ES-I3 (cell line): ENCODE results near the gene TSPAN14.
A peak's percentile ranks its signal among the peaks of the same experiment; 100 is the strongest.
"Not testable (repeated sequence)": the region's sequence is repeated elsewhere in the genome, so short reads cannot be mapped to it uniquely, and the experiment has no call there.

Experiments used
- H3K36me3 ChIP-seq: 2 replicates; pipeline ENCODE4 v1.6.1; 2013; ENCODE audit warnings: mild to moderate bottlenecking, low read length, control low read depth, moderate library complexity; ENCODE audit not compliant: insufficient read depth
- H3K4me1 ChIP-seq: 2 replicates; pipeline ENCODE4 v1.6.1; 2013; ENCODE audit warnings: mild to moderate bottlenecking, control low read depth, low read length; ENCODE audit not compliant: insufficient read depth
- H3K9ac ChIP-seq: 2 replicates; pipeline ENCODE4 v1.6.1; 2013; ENCODE audit warnings: low read depth, mild to moderate bottlenecking, low read length, moderate library complexity
- H3K9me3 ChIP-seq: 2 replicates; pipeline ENCODE4 v1.6.1; 2013; ENCODE audit warnings: mild to moderate bottlenecking, low read length, moderate library complexity; ENCODE audit not compliant: control insufficient read depth, insufficient read depth

TSPAN14 gene

GRCh38 chr10:80530251-80530650 lies 76.1 kb downstream of the TSPAN14 start:
- Histone ChIP-seq H3K36me3 (no peaks in the 10 kb centered on the region), H3K9ac (no peak overlapping the region), H3K9me3 (no peaks in the 10 kb centered on the region), H3K4me1 (no peaks in the 10 kb centered on the region)

- Histone ChIP-seq H3K4me1 (no peaks in the 10 kb centered on the region), H3K36me3 (no peaks in the 10 kb centered on the region), H3K9ac (no peak overlapping the region), H3K9me3 (no peaks in the 10 kb centered on the region)
These were observed 76.7 kb downstream of the TSPAN14 start for GRCh38 chr10:80530816-80531215.

GRCh38 chr10:80532571-80532970 lies 78.5 kb downstream of the TSPAN14 start:
- no peaks in the 10 kb centered on the region for H3K9me3 ChIP-seq
- no peaks in the 10 kb centered on the region for H3K36me3 ChIP-seq
- H3K4me1 ChIP-seq, result no peaks in the 10 kb centered on the region
- H3K9ac ChIP-seq, result no peak overlapping the region

- H3K4me1 ChIP-seq, H3K36me3 ChIP-seq, H3K9ac ChIP-seq, H3K9me3 ChIP-seq: not testable (repeated sequence)
These were observed 79.9 kb downstream of the TSPAN14 start for GRCh38 chr10:80534059-80534458.

GRCh38 chr10:80534646-80535045 lies 80.5 kb downstream of the TSPAN14 start:
- H3K9me3 ChIP-seq, H3K36me3 ChIP-seq, H3K9ac ChIP-seq, H3K4me1 ChIP-seq: not testable (repeated sequence)

GRCh38 chr10:80535671-80536360 lies 81.7 kb downstream of the TSPAN14 start:
- no peaks in the 10 kb centered on the region for H3K4me1 ChIP-seq
- H3K36me3 ChIP-seq, result no peaks in the 10 kb centered on the region
- peak overlapping the region; percentile 44; the same call in 1 of the 2 replicates for H3K9ac ChIP-seq
- H3K9me3 ChIP-seq, result no peaks in the 10 kb centered on the region

- Histone ChIP-seq H3K4me1 (no peaks in the 10 kb centered on the region), H3K36me3 (no peaks in the 10 kb centered on the region), H3K9me3 (no peaks in the 10 kb centered on the region), H3K9ac (peak overlapping the region; percentile 44; the same call in 1 of the 2 replicates)
These were observed 82.3 kb downstream of the TSPAN14 start for GRCh38 chr10:80536361-80536835.

- Histone ChIP-seq H3K9ac (no peak overlapping the region), H3K36me3 (no peaks in the 10 kb centered on the region), H3K9me3 (no peaks in the 10 kb centered on the region), H3K4me1 (no peaks in the 10 kb centered on the region)
These were observed 83.1 kb downstream of the TSPAN14 start for GRCh38 chr10:80537086-80537735.

GRCh38 chr10:80537736-80538480 lies 83.8 kb downstream of the TSPAN14 start, which contains the start of gene SH2D4B:
TSS of gene SH2D4B (plus strand) at chr10:80537902. CDS start at chr10:80538332, 430 bp downstream.
- no peaks in the 10 kb centered on the region for H3K36me3 ChIP-seq
- no peaks in the 10 kb centered on the region for H3K4me1 ChIP-seq
- no peaks in the 10 kb centered on the region for H3K9me3 ChIP-seq
- H3K9ac ChIP-seq, result no peak within 1 kb of the TSS

GRCh38 chr10:80538481-80539185 lies 84.5 kb downstream of the TSPAN14 start:
- Histone ChIP-seq H3K9me3 (no peaks in the 10 kb centered on the region), H3K4me1 (no peaks in the 10 kb centered on the region), H3K36me3 (no peaks in the 10 kb centered on the region), H3K9ac (no peak overlapping the region)

- Histone ChIP-seq H3K4me1 (no peaks in the 10 kb centered on the region), H3K9ac (no peak overlapping the region), H3K36me3 (no peaks in the 10 kb centered on the region), H3K9me3 (no peaks in the 10 kb centered on the region)
These were observed 85.4 kb downstream of the TSPAN14 start for GRCh38 chr10:80539421-80540031.

GRCh38 chr10:80540136-80540535 lies 86.0 kb downstream of the TSPAN14 start:
- Histone ChIP-seq H3K9me3 (no peaks in the 10 kb centered on the region), H3K4me1 (no peaks in the 10 kb centered on the region), H3K36me3 (no peaks in the 10 kb centered on the region), H3K9ac (no peak overlapping the region)

- no peaks in the 10 kb centered on the region for H3K4me1 ChIP-seq
- no peaks in the 10 kb centered on the region for H3K9me3 ChIP-seq
- no peaks in the 10 kb centered on the region for H3K36me3 ChIP-seq
- H3K9ac ChIP-seq, result no peak overlapping the region
These were observed 86.5 kb downstream of the TSPAN14 start for GRCh38 chr10:80540618-80540980.
